C4-2B (cell line): ENCODE data around the gene XRCC5.

ENCODE experiments used
- CTCF ChIP-seq: fragments of 450-650 bp; conservative IDR thresholded peaks from 2 replicates; pipeline ENCODE4 v1.5.1; 2017; ENCODE audit warnings: mild to moderate bottlenecking
- ZFX ChIP-seq: fragments of 450-650 bp; IDR thresholded peaks from 2 replicates; pipeline ENCODE4 v1.6.1; 2017

- TF ChIP-seq CTCF (no peak), ZFX (no peak)
Observed at GRCh38 chr2:216144372-216144771, 35.2 kb downstream of the XRCC5 start.
